GM12891 (cell line): Measurements from ENCODE around the gene DOK4.

Experiments
- PAX5 ChIP-seq: IDR thresholded peaks from 2 replicates; pipeline ENCODE4 v1.6.1; 2011; ENCODE audit warnings: low read length, moderate library complexity, mild to moderate bottlenecking; ENCODE audit not compliant: insufficient read depth, severe bottlenecking
- POLR2A ChIP-seq: IDR thresholded peaks from 2 replicates; pipeline ENCODE4 v1.6.1; 2011; ENCODE audit warnings: low read depth, low read length, control low read depth
- POLR2AphosphoS5 ChIP-seq: IDR thresholded peaks from 2 replicates; pipeline ENCODE4 v1.6.1; 2011; ENCODE audit warnings: low read depth, low read length, control low read depth
- SPI1 ChIP-seq: IDR thresholded peaks from 2 replicates; pipeline ENCODE4 v1.6.1; 2011; ENCODE audit warnings: low read depth, low read length, control low read depth
- TAF1 ChIP-seq: IDR thresholded peaks from 2 replicates; pipeline ENCODE4 v1.6.1; 2011; ENCODE audit warnings: low read depth, low read length, control low read depth

- no peak for TF ChIP-seq POLR2A
- TF ChIP-seq POLR2AphosphoS5: no peak
- TF ChIP-seq TAF1: no peak
- no peak for TF ChIP-seq SPI1
- TF ChIP-seq PAX5: no peak
Observed at GRCh38 chr16:57501492-57501891, 15.2 kb upstream of the DOK4 start.
